Natural killer cell (primary cell): ENCODE data around the gene IGF2BP2. TPM values are rescaled to one million over a fixed set of nuclear protein-coding genes. Genes with fewer than 3 reads are reported as not detected.
"Not testable (repeated sequence)": the region's sequence is repeated elsewhere in the genome, so short reads cannot be mapped to it uniquely, and the experiment has no call there.

Experiments
- ATAC-seq, 3 donors: fragments of 150-1000 bp in 2 of 3; fragments of 200-7000 bp in 1 of 3; cut with Tn5 transposase; 1 replicate in 1 of 3; 2 replicates in 2 of 3; pipeline ENCODE4 v1.10.0; 2021; ENCODE audit warnings: mild to moderate bottlenecking in 2 of 3, moderate library complexity in 2 of 3
- DNase-seq, 2 donors: peaks; one replicate each; pipeline versions ENCODE4 v3.0.0 to v3.0.0-alpha.2; 2013 to 2021; ENCODE audit warnings: mixed read lengths in 1 of 2
- H3K27ac ChIP-seq: one replicate; pipeline ENCODE4 v1.5.1; 2013; ENCODE audit warnings: mild to moderate bottlenecking, low read length
- H3K27me3 ChIP-seq: one replicate; pipeline ENCODE4 v1.6.1; 2013; ENCODE audit warnings: low read length; ENCODE audit not compliant: control insufficient read depth, insufficient read depth
- H3K36me3 ChIP-seq: one replicate; pipeline ENCODE4 v1.6.1; 2013; ENCODE audit warnings: low read length; ENCODE audit not compliant: control insufficient read depth, insufficient read depth
- H3K4me1 ChIP-seq: one replicate; pipeline ENCODE4 v1.6.1; 2013; ENCODE audit warnings: low read length; ENCODE audit not compliant: control insufficient read depth, insufficient read depth
- H3K4me3 ChIP-seq: one replicate; pipeline ENCODE4 v1.5.1; 2013; ENCODE audit warnings: low read length
- H3K9me3 ChIP-seq: one replicate; pipeline ENCODE4 v1.6.1; 2013; ENCODE audit warnings: low read length; ENCODE audit not compliant: control insufficient read depth, insufficient read depth
- H3K27ac Mint-ChIP-seq, 2 donors: one replicate each; pipeline ENCODE4 v1.8.0; 2022; ENCODE audit warnings: mild to moderate bottlenecking in 2 of 2, mixed read lengths in 2 of 2, moderate library complexity in 1 of 2
- H3K27me3 Mint-ChIP-seq, 2 donors: one replicate each; pipeline ENCODE4 v1.8.0; 2022; ENCODE audit warnings: low read depth in 2 of 2, mixed read lengths in 2 of 2
- H3K36me3 Mint-ChIP-seq: one replicate; pipeline ENCODE4 v1.8.0; 2022; ENCODE audit warnings: mixed read lengths
- H3K4me1 Mint-ChIP-seq, 2 donors: one replicate each; pipeline ENCODE4 v1.8.0; 2022; ENCODE audit warnings: mixed read lengths in 2 of 2
- H3K4me3 Mint-ChIP-seq: one replicate; pipeline ENCODE4 v1.8.0; 2022; ENCODE audit warnings: mild to moderate bottlenecking, moderate library complexity, mixed read lengths
- H3K9me3 Mint-ChIP-seq, 2 donors: one replicate each; pipeline ENCODE4 v1.8.0; 2022; ENCODE audit warnings: mixed read lengths in 2 of 2
- CTCF ChIP-seq: fragments of 200-600 bp; IDR thresholded peaks from one replicate; pipeline ENCODE4 v1.8.0; 2022; ENCODE audit warnings: antibody characterized with exemption
- WGBS: methylation state at CpG from one replicate; pipeline ENCODE4 v1.1.7; 2013; ENCODE audit warnings: missing lambda C conversion rate; ENCODE audit not compliant: insufficient coverage; 5-methylcytosine and 5-hydroxymethylcytosine counted together
- intact Hi-C: fragments of 100-400 bp; cut with micrococcal nuclease; formaldehyde crosslinking; loops from one replicate; pipeline ENCODE4 v1.14.2; 2022
- total RNA-seq, 4 donors: library from RNA; stranded (reverse); fragments of 120-200 nt in 1 of 4; gene quantifications; one replicate each; pipeline versions ENCODE4 v1.2.3 to v1.2.4, GENCODE V29; 2013 to 2022

Gene IGF2BP2
- total RNA-seq, 3 donors from 2014 or later (not counting 1 experiment from before 2014, with no cell fraction given) = 4.2 to 16.8 (median 8.8) TPM

- Histone ChIP-seq H3K4me3 (no peak overlapping the region), H3K9me3 (no peaks in the 10 kb centered on the region), H3K36me3 (no peaks in the 10 kb centered on the region), H3K4me1 (no peaks in the 10 kb centered on the region), H3K27ac (no peak overlapping the region), H3K27me3 (no peaks in the 10 kb centered on the region)
- 87% methylated on average over 4 of the region's 4 CpGs for WGBS
- intact Hi-C loops = no loop called here
- ATAC-seq (no peak), DNase-seq (no peak)
- peaks cover 0 to 5% of the 10 kb centered on the region in 2 donors for H3K9me3 Mint-ChIP-seq
- no peak for TF ChIP-seq CTCF
- H3K27me3 Mint-ChIP-seq = no peaks in the 10 kb centered on the region
- peaks cover 8 to 13% of the 10 kb centered on the region in 2 donors for H3K4me1 Mint-ChIP-seq
- H3K4me3 Mint-ChIP-seq = no peak overlapping the region
- no peak overlapping the region for H3K27ac Mint-ChIP-seq
- H3K36me3 Mint-ChIP-seq = no peaks in the 10 kb centered on the region
These were observed 46.7 kb downstream of the IGF2BP2 start for GRCh38 chr3:185778094-185778493.

- Mint-ChIP-seq H3K27ac (no peak overlapping the region), H3K36me3 (no peaks in the 10 kb centered on the region), H3K27me3 (peaks cover 0 to 6% of the 10 kb centered on the region in 2 donors), H3K4me1 (peaks cover 8 to 31% of the 10 kb centered on the region in 2 donors), H3K9me3 (no peaks in the 10 kb centered on the region), H3K4me3 (no peak overlapping the region)
- no peak for ATAC-seq
- 95% methylated on average over 8 of the region's 8 CpGs for WGBS
- no peaks in the 10 kb centered on the region for H3K4me1 ChIP-seq
- intact Hi-C loops = no loop called here
- no peaks in the 10 kb centered on the region for H3K27me3 ChIP-seq
- DNase-seq = no peak
- no peak overlapping the region for H3K4me3 ChIP-seq
- H3K36me3 ChIP-seq = no peaks in the 10 kb centered on the region
- no peaks in the 10 kb centered on the region for H3K9me3 ChIP-seq
- no peak for TF ChIP-seq CTCF
- no peak overlapping the region for H3K27ac ChIP-seq
These were observed 54.7 kb downstream of the IGF2BP2 start for GRCh38 chr3:185770109-185770508.

- DNase-seq (peak; percentile 27 to 77), ATAC-seq (peak; percentile 61 to 82 (median 70))
- H3K27ac ChIP-seq, H3K9me3 Mint-ChIP-seq, H3K27ac Mint-ChIP-seq, H3K9me3 ChIP-seq, H3K4me1 ChIP-seq, H3K4me3 Mint-ChIP-seq, H3K27me3 ChIP-seq, H3K4me3 ChIP-seq, H3K36me3 ChIP-seq, H3K27me3 Mint-ChIP-seq, H3K36me3 Mint-ChIP-seq: not testable (repeated sequence)
- TF ChIP-seq CTCF = peak; percentile 94
- intact Hi-C loops = loop anchor here (1.0 to 10.0 kb wide), 3 partner anchors 91 to 184 kb away; partner anchors contain the start of gene SENP2
- WGBS = 74% methylated on average over 4 of the region's 4 CpGs
- H3K4me1 Mint-ChIP-seq = peaks cover 2 to 32% of the 10 kb centered on the region in 2 donors
These were observed 56.3 kb downstream of the IGF2BP2 start for GRCh38 chr3:185768578-185768982.
